ENCODE data around the gene ALOX12B.

DNA sequence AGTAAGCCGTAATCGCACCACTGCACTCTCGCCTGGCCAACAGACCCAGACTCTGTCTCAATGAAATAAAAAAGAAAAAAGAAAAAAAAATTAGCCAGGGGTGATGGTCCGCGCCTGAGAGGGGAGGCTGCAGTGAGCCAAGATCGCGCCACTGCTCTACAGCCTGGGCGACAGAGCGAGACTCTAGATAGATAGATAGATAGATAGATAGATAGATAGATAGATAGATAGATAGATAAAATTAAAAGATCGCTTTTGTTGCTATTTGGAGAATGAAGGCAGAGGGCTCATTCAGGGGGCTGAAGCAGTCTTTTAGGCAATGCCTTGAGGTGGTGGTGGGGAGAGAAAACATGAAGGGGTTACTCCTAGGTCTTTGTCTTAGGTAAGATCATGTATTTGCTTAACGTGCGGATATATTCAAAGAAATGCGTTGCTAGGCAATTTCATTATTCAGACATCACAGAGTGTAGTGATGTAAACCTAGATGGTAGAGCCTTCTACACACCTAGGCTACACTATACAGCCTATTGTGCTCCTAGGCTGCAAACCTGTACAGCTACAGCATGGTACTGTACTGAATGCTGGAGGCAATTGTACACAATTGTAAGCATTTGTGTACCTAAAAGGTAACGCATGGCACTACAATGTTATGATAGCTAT lies 40.7 kb upstream of the ALOX12B start:
- TF ChIP-seq, protein P1, sequence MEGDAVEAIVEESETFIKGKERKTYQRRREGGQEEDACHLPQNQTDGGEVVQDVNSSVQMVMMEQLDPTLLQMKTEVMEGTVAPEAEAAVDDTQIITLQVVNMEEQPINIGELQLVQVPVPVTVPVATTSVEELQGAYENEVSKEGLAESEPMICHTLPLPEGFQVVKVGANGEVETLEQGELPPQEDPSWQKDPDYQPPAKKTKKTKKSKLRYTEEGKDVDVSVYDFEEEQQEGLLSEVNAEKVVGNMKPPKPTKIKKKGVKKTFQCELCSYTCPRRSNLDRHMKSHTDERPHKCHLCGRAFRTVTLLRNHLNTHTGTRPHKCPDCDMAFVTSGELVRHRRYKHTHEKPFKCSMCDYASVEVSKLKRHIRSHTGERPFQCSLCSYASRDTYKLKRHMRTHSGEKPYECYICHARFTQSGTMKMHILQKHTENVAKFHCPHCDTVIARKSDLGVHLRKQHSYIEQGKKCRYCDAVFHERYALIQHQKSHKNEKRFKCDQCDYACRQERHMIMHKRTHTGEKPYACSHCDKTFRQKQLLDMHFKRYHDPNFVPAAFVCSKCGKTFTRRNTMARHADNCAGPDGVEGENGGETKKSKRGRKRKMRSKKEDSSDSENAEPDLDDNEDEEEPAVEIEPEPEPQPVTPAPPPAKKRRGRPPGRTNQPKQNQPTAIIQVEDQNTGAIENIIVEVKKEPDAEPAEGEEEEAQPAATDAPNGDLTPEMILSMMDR (IDR thresholded peaks at IDR 0.05; ENCODE audit: insufficient read depth, low read length, poor library complexity, severe bottlenecking): no peak
- no peak for TF ChIP-seq EZH2phosphoT487 (conservative IDR thresholded peaks at IDR 0.05; ENCODE audit: low read length)
